ENCODE measurements around the gene TUBB3. TPM values are rescaled to one million over a fixed set of nuclear protein-coding genes. Genes with fewer than 3 reads are reported as not detected.

Gene TUBB3
- total RNA-seq, 1 experiment from 2014 or later, result 164 TPM

DNA sequence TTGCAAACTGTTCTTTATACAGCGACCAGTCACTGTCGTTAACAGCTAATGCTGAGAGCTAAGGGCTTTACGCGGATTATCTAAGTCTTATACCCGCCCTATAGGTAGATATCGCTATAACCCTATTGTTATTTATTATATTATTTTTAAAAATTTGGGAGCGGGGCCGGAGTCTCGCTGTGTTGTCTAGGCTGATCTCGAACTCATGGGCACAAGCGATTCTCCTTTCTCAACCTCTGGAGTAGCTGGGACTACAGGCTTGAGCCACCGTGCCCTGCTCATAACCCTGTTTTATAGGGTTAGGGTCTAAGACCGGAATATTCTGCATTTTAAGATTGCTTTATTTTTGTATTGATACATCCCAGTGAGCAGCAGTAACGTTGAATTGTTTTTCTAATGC lies 50.1 kb downstream of the TUBB3 start:
- Histone ChIP-seq H3K79me2 (ENCODE audit: insufficient read depth, low read length) (peaks cover 6% of the 10 kb centered on the region; the same call in 1 of the 2 replicates), H2BK120ac (ENCODE audit: low read depth, low read length, poor library complexity, severe bottlenecking) (no peak overlapping the region), H3K9me3 (ENCODE audit: control insufficient read depth, low read depth, low read length) (no peaks in the 10 kb centered on the region), H3K23me2 (ENCODE audit: insufficient read length, low read depth, low read length, poor library complexity, severe bottlenecking) (peaks cover 13% of the 10 kb centered on the region), H2BK12ac (ENCODE audit: insufficient read length, low read depth, low read length) (no peak overlapping the region), H3K23ac (ENCODE audit: insufficient read length, low read depth, low read length) (no peak overlapping the region), H3K79me1 (ENCODE audit: insufficient read depth, low read depth, low read length, poor library complexity, severe bottlenecking) (peaks cover 3% of the 10 kb centered on the region), H2BK15ac (ENCODE audit: low read depth, low read length) (no peak overlapping the region), H4K5ac (ENCODE audit: insufficient read length, low read depth, low read length) (no peak overlapping the region), H2AK5ac (ENCODE audit: insufficient read length, low read length) (no peak overlapping the region), H3T11ph (ENCODE audit: low read length) (no peak overlapping the region), H3K4ac (ENCODE audit: low read depth, low read length) (no peak overlapping the region), H3K56ac (ENCODE audit: insufficient read length, low read depth, low read length) (no peak overlapping the region), H3K27ac (ENCODE audit: insufficient read length, low read depth, low read length) (no peak overlapping the region), H4K91ac (ENCODE audit: insufficient read length, low read depth, low read length) (no peak overlapping the region), H2BK5ac (ENCODE audit: insufficient read length, low read length) (no peak overlapping the region), H4K20me1 (ENCODE audit: control insufficient read depth, insufficient read depth, insufficient read length) (no peaks in the 10 kb centered on the region), H2BK20ac (ENCODE audit: low read depth, low read length, poor library complexity, severe bottlenecking) (no peak overlapping the region), H2AFZ (ENCODE audit: low read length) (no peak overlapping the region), H3K14ac (ENCODE audit: insufficient read depth, low read length) (peak overlapping the region; percentile 87; the same call in 1 of the 2 replicates), H3K4me1 (ENCODE audit: insufficient read depth, low read length) (no peaks in the 10 kb centered on the region), H3K9ac (ENCODE audit: extremely low read depth, insufficient read length, low read length) (peak overlapping the region; percentile 98), H4K8ac (replicated peaks; ENCODE audit: insufficient read length, low read depth, low read length) (no peak overlapping the region), H3K27me3 (ENCODE audit: insufficient read depth, low read length) (no peaks in the 10 kb centered on the region), H3K4me2 (ENCODE audit: insufficient read depth, insufficient read length, low read length) (peak overlapping the region; percentile 77), H3K18ac (ENCODE audit: insufficient read length, low read depth, low read length) (no peak overlapping the region)
- TF ChIP-seq, protein P1, sequence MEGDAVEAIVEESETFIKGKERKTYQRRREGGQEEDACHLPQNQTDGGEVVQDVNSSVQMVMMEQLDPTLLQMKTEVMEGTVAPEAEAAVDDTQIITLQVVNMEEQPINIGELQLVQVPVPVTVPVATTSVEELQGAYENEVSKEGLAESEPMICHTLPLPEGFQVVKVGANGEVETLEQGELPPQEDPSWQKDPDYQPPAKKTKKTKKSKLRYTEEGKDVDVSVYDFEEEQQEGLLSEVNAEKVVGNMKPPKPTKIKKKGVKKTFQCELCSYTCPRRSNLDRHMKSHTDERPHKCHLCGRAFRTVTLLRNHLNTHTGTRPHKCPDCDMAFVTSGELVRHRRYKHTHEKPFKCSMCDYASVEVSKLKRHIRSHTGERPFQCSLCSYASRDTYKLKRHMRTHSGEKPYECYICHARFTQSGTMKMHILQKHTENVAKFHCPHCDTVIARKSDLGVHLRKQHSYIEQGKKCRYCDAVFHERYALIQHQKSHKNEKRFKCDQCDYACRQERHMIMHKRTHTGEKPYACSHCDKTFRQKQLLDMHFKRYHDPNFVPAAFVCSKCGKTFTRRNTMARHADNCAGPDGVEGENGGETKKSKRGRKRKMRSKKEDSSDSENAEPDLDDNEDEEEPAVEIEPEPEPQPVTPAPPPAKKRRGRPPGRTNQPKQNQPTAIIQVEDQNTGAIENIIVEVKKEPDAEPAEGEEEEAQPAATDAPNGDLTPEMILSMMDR (conservative IDR thresholded peaks at IDR 0.05), result no peak
- H3K27me3 Mint-ChIP-seq (ENCODE audit: low read depth), result peaks cover 20% of the 10 kb centered on the region
- peak overlapping the region; percentile 98 to 99 (median 99); a peak in 6 of 7 replicates for H3K27ac Mint-ChIP-seq
- peak overlapping the region; percentile 97 to 99 for H3K4me3 Mint-ChIP-seq
- peaks cover 16 to 22% of the 10 kb centered on the region in 2 experiments for H3K9me3 Mint-ChIP-seq
- peaks cover 12 to 16% of the 10 kb centered on the region in 2 experiments for H3K4me1 Mint-ChIP-seq
- H3K36me3 Mint-ChIP-seq (ENCODE audit: insufficient read depth in 1 of 3, low read depth in 3 of 3), result peaks cover 21 to 42% (median 39%) of the 10 kb centered on the region in 3 experiments
- WGBS (ENCODE audit: extremely low coverage, insufficient read length, low lambda C conversion rate), result no CpG with 5 or more reads among the region's 14 CpGs
- DNase-seq, result no peak
